SK-N-SH (cell line): ENCODE measurements around the gene PSME2.

Source experiments
- FOSL2 ChIP-seq: IDR thresholded peaks from 2 replicates; pipeline ENCODE4 v1.4.0; 2012; ENCODE audit warnings: low read depth, mild to moderate bottlenecking, moderate library complexity, borderline replicate concordance
- MAX ChIP-seq: IDR thresholded peaks from 2 replicates; pipeline ENCODE4 v1.4.0; 2012; ENCODE audit warnings: low read depth
- PBX3 ChIP-seq: IDR thresholded peaks from 2 replicates; pipeline ENCODE4; 2012
- USF1 ChIP-seq: IDR thresholded peaks from 2 replicates; pipeline ENCODE4 v1.4.0; 2012; ENCODE audit warnings: low read depth, borderline replicate concordance
- USF2 ChIP-seq: fragments of 150-350 bp; IDR thresholded peaks from 2 replicates; pipeline ENCODE4 v1.6.1; 2017; ENCODE audit warnings: antibody characterized with exemption, low read length, low read depth, borderline replicate concordance
- TF ChIP-seq, protein P1 (sequence below): fragments of 200-600 bp; sonication (generic); IDR thresholded peaks from 2 replicates; pipeline ENCODE4 v1.6.1; 2017; ENCODE audit warnings: antibody characterized with exemption, mild to moderate bottlenecking, moderate library complexity

- TF ChIP-seq, protein P1, sequence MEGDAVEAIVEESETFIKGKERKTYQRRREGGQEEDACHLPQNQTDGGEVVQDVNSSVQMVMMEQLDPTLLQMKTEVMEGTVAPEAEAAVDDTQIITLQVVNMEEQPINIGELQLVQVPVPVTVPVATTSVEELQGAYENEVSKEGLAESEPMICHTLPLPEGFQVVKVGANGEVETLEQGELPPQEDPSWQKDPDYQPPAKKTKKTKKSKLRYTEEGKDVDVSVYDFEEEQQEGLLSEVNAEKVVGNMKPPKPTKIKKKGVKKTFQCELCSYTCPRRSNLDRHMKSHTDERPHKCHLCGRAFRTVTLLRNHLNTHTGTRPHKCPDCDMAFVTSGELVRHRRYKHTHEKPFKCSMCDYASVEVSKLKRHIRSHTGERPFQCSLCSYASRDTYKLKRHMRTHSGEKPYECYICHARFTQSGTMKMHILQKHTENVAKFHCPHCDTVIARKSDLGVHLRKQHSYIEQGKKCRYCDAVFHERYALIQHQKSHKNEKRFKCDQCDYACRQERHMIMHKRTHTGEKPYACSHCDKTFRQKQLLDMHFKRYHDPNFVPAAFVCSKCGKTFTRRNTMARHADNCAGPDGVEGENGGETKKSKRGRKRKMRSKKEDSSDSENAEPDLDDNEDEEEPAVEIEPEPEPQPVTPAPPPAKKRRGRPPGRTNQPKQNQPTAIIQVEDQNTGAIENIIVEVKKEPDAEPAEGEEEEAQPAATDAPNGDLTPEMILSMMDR, result no peak
- TF ChIP-seq FOSL2 (no peak), MAX (no peak), PBX3 (no peak), USF2 (no peak), USF1 (no peak)
Measured at GRCh38 chr14:24176599-24176998, 30.2 kb upstream of the PSME2 start.
